LNCAP (cell line): ENCODE data around the gene MROH9.

ENCODE experiments used
- TF ChIP-seq, protein P1 (sequence below): fragments of 450-650 bp; IDR thresholded peaks from 2 replicates; pipeline ENCODE4 v1.5.1; 2017; ENCODE audit warnings: mild to moderate bottlenecking

Gene MROH9, protein sequence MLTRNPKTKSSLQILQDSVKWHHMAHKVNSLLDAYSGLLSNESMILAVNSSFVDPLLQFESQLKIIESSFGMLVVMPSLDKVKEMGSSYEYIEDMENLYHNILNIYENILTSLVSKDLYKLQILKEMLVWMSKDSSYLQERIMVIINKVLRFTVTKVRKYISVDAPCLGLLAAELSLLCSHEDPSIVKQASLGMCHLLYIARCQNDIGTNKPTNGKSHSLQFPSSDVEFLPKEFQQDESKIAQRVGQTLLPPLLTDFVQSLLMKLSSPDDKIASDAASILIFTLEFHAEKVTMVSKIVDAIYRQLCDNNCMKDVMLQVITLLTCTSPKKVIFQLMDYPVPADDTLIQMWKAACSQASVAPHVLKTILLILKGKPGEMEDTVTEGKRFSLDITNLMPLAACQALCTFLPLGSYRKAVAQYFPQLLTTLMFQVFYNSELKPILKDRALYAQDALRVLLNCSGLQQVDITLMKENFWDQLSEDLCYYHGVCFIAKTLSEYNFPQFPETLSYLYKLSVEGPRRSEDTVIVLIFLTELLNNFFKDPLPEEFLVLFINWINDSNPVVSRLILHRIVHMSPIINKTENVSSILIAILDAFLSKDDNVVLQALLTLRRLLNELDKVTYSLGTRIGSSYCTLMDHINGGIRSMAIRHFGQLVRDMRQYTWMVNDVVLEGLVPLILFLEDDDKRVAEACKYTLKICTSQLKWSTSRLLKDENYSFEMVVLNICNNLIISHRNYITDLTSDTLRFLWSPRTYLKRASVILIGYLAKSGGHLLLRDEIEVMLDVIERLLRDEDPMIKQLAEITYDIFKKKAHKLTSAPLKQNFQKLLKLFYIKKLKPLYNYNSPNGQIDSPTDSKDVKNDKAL

GRCh38 chr1:170935231-170935630 lies at the start of gene MROH9:
MROH9 (plus strand) TSS chr1:170935534; CDS start chr1:170945557, 10,023 bp downstream.
- TF ChIP-seq, protein P1, sequence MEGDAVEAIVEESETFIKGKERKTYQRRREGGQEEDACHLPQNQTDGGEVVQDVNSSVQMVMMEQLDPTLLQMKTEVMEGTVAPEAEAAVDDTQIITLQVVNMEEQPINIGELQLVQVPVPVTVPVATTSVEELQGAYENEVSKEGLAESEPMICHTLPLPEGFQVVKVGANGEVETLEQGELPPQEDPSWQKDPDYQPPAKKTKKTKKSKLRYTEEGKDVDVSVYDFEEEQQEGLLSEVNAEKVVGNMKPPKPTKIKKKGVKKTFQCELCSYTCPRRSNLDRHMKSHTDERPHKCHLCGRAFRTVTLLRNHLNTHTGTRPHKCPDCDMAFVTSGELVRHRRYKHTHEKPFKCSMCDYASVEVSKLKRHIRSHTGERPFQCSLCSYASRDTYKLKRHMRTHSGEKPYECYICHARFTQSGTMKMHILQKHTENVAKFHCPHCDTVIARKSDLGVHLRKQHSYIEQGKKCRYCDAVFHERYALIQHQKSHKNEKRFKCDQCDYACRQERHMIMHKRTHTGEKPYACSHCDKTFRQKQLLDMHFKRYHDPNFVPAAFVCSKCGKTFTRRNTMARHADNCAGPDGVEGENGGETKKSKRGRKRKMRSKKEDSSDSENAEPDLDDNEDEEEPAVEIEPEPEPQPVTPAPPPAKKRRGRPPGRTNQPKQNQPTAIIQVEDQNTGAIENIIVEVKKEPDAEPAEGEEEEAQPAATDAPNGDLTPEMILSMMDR, result no peak

- TF ChIP-seq, protein P1, result no peak
Observed at GRCh38 chr1:170885551-170885950, 49.8 kb upstream of the MROH9 start.

GRCh38 chr1:170886460-170886859 lies 48.9 kb upstream of the MROH9 start:
- TF ChIP-seq, protein P1, result no peak

DNA sequence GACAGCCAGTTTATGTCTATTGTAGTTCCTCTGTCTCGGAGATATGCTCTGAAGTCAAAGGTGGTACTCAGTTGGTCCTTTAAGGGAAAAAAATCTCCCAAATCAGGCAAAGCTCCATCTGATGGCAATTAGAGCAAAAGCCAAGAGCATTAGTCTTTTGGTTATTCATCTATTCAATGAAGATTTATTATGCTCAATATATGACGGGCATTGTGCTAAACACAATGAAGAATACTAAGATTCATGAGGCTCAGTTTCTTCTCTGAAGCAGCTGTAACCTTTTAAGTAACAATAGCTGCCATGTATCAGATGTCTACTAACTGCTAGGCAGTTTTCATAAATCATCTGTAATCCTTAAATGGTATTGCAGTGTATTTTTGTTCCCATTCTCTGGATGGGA lies 47.6 kb upstream of the MROH9 start:
- TF ChIP-seq, protein P1, result no peak

GRCh38 chr1:170891872-170892271 lies 43.5 kb upstream of the MROH9 start:
- TF ChIP-seq, protein P1, result no peak

- TF ChIP-seq, protein P1, result no peak
Observed at GRCh38 chr1:170893655-170894297, 41.6 kb upstream of the MROH9 start.

GRCh38 chr1:170903961-170904360 lies 31.4 kb upstream of the MROH9 start:
- TF ChIP-seq, protein P1, result no peak
